Body of pancreas (tissue), 4 donors: Measurements from ENCODE around the gene COL21A1.

Experiments used
- POLR2A ChIP-seq, 3 donors: fragments of 450-650 bp; IDR thresholded peaks; one replicate each; pipeline ENCODE4 v1.6.1; 2016; ENCODE audit warnings: antibody characterized with exemption in 3 of 3, mild to moderate bottlenecking in 2 of 3
- TF ChIP-seq, protein P1 (sequence below), 7 experiments: fragments of 450-650 bp in 4 of 7; fragments of 200-600 bp in 3 of 7; sonication (generic) in 3 of 7; IDR thresholded peaks; one replicate each; pipeline ENCODE4 v1.5.1; 2016 to 2019; ENCODE audit warnings: antibody characterized with exemption in 7 of 7

- TF ChIP-seq, protein P1, sequence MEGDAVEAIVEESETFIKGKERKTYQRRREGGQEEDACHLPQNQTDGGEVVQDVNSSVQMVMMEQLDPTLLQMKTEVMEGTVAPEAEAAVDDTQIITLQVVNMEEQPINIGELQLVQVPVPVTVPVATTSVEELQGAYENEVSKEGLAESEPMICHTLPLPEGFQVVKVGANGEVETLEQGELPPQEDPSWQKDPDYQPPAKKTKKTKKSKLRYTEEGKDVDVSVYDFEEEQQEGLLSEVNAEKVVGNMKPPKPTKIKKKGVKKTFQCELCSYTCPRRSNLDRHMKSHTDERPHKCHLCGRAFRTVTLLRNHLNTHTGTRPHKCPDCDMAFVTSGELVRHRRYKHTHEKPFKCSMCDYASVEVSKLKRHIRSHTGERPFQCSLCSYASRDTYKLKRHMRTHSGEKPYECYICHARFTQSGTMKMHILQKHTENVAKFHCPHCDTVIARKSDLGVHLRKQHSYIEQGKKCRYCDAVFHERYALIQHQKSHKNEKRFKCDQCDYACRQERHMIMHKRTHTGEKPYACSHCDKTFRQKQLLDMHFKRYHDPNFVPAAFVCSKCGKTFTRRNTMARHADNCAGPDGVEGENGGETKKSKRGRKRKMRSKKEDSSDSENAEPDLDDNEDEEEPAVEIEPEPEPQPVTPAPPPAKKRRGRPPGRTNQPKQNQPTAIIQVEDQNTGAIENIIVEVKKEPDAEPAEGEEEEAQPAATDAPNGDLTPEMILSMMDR (IDR thresholded peaks at IDR 0.05) = no peak
- TF ChIP-seq POLR2A (IDR thresholded peaks at IDR 0.05) = no peak
Measured at GRCh38 chr6:56147766-56148165, 99.6 kb downstream of the COL21A1 start.
